Activated CD4-positive, alpha-beta T cell treated with anti-CD3 and anti-CD28 coated beads, Interleukin-2, amount 50 U/mL, for 4 hours (primary cell): Measurements from ENCODE around the gene UFC1.

Source experiments
- DNase-seq, 2 experiments: peaks; one replicate each; pipeline ENCODE4 v3.0.0-alpha.2; 2020

UFC1 gene

DNA sequence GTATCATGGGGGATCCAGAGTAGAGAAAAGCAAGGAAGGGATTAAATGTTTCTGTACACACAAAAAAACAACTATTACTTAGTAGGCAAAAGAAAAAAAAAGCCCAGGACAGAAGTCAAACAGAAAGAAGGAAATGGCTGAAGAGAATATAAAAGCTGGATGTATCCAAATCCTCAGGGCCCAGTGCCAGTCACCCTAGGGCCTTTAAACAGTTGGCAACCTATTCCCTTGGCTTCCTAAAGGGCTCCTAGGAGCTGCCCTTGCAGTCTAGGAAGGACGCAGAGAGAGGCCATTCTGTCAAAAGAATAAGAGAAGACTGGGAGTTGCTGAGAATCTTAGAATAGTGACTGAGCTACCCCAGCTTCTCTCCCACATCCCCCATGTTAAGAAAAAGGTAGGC, 18.6 kb downstream of the UFC1 start:
- DNase-seq: no peak

DNA sequence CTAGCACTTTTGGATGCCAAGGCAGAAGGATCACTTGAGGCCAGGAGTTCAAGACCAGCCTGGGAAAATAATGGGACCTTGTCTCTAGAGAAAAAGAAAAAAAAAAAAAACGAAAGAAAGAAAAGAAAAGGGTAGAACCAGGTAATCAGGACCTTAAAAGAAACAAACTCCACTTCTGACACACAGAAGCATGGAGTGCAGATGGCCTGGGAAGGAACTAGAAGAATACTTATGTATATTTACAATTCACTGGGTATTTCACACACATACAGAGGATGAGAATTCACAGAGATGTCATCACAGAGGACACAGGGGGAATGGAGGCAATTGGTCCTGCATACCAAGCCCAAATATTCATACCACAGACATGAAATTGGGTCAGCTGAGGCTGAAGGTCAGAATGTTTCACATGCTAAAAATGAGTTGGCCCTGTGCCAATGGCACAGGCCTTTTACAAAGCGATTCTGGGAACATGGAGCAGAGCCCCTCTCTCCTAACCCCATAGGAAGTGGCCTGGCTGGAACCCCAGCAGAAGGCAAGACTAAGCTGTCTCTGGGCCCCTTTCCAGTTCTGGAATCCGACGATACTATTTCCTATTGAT, 19.1 kb downstream of the UFC1 start:
- DNase-seq: no peak

DNA sequence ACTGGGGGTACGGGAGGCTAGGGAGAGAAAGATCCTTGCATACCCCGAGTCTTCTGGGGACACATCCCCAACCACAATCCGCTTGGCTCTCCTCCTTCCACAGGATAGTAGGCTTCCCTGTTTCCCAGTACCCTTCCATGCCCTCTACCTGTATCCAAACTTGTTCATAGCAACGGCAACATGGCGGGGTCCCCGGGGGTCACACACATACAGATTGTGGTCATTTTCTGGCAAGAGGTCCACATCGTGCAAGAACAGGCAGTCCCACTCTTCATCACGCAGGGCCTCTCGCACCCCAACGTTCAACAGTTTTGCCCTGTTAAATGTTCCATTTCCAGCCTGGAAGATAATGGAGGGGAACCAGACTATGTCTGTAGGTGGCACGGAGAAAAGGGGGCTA, 19.9 kb downstream of the UFC1 start:
- DNase-seq: no peak

DNA sequence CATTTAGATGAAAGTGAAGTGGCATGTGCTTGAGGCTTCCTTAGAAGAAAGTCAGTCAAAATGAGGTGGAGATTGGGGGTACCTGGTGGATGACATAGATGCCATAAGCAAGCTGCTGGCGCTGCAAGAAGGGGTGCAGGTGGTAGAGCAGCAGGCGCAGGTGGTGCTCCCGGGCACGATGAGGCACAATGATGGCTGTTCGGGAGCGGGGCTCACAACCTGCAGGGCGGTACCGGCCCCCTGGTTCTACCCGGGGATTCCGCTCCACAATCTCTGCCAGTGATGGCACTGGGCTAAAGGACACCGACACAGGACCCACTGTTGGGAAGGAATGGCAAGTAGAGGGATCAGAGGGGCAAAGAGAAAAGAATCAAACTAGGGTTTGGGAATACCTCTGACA, 21.1 kb downstream of the UFC1 start:
- no peak for DNase-seq

DNA sequence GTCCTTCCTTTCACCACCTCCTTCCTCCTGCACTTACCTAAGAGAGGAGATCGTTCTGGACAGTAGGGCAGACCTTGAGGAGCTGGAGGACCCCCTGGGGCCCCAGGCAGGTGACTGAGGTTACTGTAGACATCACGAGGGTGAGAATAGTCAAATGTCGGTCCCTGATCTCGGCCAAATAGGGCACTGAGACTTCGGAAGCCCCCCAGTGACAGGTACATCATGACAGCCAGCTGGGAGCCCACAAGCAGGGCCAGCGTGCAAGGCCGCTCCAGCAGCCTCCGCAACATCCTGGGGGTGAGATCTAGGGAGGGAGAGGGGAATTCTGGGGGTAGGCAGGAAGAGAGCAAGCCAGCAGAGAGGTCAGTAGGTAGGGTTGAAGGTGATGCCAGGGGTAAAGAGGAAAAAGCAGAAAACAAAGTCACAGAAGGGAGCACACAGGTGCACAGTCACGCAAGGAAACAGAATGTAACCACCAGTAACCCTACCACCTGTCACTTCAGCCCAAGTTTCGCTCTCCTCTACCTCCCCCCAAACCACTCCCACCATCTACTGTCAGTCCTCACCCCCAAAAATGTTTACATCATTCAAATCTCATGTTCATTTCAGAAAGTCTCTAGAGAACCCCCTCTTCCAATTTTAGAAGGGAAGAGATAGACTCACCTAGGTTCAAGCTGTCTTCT, 22.1 kb downstream of the UFC1 start:
- no peak for DNase-seq

DNA sequence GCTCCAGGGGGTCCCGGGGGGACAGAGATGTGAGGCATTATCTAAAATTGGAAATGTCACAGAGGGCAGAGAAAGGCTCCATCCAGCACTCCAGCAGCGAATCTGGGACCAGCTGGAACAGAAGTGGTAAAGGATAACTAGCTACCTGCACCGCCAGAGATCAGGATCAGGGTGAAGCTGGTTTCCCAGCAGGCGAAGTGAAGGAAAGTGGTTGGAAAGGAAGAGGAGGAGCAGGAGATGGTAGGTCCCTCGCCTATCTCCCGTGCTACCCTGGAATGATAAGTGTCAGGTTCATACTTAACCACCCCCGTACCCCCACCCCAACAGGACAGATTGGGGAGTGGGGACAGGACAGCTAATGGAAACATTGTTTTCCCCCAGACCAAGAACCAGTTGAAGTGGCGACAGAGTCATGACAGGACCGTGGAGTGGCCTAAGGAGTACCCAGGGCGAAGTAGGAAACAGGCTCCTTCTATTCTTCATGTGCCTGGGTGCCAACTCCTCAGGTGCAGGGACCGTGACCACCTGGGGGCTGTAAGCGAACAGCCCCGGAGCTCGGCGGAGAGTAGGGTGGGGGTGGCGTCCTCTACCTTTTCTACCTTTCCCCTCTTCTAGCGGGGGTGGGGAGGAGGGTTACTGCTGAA, 22.8 kb downstream of the UFC1 start:
- DNase-seq: no peak

DNA sequence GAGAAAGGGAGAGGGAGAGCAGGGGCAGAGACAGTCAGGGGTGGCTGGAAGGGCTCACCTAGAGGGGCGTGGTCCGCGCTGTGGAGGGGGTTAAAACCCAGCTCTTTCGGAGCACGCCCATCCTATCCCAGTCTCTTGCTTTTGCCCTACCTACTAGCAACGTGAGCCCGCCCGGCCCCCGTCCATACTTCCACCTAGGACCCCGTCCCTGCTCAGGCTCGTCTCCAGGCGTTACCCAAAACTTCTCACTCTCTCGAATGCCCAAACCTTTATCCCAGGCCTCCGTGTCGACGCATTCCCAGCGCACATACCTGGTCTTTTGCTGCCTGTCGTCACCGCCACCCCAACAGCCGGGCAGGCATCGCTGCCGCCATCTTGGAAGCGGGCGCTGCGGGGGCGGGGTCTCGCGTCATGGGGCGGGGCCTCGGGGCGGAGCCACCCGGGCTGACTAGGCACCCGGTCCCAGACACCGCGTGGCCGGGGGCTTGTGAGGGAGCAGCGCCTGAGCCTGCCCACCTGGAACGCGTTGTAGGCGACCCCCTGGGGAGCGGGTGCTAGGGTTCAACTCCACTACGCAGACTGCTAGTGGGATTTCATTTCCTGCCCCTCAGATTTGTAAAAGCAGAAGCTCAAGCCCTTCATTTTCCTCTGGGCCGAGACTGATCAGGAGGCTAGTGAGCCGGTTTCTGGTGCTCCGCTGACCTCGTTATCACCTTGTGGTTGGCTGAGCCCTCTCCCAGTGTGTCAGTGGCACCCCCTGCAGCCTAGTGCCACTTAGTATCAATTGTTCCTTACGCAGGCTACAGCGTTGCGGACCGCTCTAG, 23.5 kb downstream of the UFC1 start, which contains the start of gene B4GALT3:
B4GALT3 (minus strand) TSS at position 396 of the 824 bp plus-strand sequence. CDS start 1,447 bp downstream, outside the sequence.
- peak; percentile 95 to 97 for DNase-seq

DNA sequence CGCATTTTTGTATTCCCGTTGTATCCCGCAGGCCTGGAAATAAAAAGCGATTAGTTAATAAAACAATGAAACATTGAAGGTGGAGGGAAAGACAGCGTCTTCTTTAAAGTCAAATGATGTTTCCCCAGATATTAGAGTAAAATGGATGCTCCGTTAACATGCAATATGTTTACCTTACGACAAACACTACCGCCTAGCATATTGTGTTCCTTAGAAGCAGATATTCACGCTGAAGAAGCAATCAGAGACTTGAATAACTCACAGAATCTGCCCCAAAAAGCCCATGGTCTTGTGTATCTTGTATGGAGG, 24.1 kb downstream of the UFC1 start:
- DNase-seq: no peak

DNA sequence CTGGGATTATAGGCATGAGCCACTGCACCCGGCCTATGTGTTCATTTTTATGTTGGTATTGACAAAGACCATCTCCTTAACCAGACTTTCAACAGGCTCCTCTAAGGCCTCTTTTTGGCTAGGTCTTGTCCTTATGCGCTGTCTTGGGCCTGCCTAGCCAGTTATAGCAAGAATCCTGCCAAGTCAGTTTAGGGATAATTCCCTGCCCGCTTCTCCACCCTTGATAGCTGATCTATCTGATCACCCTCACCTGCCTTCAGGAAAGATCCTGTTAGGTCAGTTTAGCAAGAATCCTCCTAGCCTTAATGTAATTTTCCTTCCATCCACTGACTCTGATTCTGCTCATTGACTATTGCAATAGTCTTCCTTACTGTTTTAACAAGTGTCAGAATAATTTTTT, 25.9 kb downstream of the UFC1 start:
- DNase-seq: no peak

DNA sequence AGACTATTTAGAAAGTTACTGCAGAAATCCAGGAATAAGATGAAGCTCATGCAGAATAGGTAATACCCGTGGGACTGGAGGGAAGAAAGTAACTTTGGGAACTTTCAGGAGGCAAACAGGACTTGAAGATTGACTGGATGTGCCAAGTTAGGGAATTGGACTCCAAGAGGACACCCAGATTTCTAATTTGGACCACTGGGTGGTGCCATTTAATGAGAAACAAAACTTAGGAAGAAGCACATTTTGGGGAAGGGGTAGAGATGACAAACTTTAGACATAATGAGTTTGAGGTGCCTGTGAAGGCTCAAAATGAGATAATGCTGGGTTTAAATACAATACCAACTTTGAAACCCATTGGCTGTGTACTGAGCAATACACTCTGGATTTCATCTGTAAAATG, 26.9 kb downstream of the UFC1 start:
- no peak for DNase-seq

DNA sequence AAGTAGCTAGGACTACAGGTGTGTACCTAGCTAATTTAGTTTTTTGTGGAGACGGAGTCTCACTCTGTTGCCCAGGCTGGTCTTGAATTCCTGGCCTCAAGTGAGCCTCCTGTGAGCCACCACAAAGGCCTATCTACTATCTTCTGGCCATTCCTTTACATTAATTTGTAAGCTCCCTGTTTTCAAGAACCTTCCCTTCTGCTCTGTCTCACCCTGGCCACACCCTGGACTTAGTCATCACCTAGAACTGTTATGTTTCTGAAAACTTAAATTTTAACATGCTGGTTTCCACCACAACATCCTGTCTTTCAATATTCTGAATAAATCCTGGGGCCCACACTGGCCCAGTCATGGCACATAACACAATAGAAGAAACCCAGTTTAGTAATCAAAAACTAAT, 28.4 kb downstream of the UFC1 start:
- DNase-seq: peak; percentile 53 to 54

DNA sequence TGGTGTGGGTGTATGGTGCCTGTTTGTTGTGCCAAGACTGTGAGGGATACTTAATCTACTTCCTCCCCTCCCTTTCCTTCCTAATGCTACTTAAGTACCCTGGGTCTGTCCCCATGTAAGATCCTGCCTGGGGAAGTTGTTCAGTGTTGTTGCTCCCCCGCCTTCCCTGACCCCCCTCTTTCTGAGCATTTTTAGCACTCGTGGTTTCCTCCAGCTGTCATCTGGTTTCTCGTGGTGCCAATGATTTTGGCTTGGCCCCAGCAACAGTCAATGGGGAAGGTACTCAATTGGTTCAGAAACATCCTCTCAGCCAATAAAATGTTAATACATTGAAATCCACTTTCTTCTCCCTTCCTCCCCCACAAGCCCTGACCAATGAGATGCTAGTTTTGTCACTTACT, 31.5 kb downstream of the UFC1 start:
- DNase-seq: peak; percentile 52 to 60

DNA sequence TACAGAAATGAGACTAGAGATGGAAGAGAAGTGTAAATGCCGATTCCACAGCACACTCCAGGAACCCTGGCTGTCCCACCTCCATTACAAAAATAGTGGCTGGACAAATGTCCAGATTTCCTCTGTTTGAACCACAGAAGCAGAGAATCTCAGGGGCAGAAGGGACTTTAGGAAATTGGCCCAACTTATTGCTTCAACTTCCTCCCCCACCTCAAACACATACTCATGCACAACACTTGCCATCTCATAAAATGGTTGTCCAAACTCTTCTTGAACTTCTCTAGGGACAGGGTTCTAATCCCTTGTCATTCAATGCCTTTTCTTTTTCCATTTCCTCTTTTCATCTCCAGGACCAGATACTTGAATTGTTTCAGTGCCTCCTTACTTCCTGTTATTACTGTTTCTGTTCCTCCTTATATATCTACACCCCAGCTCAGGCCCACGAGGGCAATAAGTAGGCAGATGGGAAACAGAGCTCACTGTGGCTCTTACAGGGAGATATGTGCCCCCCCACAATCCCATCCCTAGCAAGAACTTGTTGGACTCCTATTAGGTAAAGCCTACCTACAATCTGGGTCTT, 32.0 kb downstream of the UFC1 start:
- DNase-seq: no peak

DNA sequence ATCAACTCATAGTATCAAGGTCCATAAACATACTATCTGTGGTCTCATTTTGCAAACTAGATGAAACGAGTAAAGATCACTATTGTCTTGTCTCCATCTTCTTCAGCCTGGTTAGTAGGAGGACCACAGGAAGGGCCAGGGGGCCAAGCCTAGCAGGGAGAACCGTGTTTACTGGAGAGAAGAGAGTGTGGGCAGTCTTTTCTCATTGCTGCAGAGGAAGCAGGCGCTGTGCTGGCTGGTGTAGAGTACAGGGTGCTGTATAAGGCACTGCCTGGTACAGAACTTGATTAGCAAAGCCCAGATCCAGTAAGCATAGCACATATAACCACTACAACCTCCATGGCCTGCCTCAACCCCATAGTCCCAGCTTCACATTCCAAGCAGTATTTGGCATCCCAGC, 33.5 kb downstream of the UFC1 start:
- DNase-seq: no peak

DNA sequence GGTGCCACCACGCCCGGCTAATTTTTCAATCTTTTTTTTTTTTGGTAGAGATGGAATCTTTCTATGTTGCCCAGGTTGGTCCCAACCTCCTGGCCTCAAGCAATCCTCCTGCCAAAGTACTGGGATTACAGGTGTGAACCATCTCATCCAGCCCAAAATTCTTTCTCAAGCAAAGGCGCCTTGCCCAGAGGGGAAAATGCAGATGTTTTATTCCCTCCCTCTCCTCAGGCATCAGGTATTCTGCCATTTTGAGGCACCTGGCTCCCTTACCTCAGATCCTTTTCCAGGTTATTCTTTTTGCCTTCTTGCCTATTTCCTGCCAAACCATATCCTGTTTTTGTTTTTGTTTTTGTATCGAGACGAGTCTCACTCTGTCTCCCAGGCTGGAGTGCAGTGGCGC, 34.6 kb downstream of the UFC1 start:
- no peak for DNase-seq

DNA sequence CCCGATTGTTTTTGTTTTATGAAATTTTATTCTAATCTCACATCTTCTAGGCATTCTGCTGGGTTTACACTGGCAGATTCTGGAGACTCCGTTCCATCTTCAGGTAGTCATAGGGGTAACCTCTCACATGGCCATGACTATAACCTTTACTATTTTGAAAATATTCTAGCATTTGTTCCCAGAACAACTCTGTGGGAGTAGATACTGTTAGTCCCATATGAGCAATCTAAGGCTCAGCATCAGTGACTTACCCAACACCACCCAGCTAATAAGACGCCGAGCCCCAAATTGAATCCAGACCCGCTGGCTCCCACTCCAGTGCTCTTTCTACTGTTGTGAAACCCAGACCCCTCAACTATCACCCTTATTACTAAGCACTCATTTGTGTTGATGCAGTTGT, 35.3 kb downstream of the UFC1 start:
- no peak for DNase-seq

DNA sequence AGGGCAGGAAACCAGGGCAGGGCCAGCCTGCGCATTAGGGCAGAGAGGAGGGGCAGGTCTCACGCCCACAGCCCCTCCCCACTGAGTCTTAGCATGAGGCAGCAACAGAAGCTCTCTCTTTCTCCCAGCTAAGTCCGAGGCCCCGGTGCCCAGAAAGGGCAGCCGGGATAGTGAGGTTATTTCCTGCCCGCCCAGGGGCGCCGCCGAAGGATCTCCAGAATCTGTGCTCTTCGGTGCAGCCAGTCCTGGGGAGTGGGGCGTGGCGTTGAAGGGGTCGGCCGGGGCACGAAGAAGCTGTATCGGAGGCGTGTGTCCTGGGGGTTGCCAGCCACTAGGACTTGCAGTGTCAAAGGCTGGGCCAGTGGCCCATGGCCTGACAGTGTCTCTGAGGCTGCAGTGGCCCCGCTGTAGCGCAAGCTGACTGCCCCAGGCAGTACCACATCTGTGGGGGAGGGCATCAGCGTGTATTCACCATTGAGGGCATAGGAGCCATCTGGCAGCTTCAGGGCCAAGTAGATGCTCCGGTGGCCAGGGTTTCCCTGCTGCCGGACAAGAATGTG, 37.3 kb downstream of the UFC1 start:
- no peak for DNase-seq

DNA sequence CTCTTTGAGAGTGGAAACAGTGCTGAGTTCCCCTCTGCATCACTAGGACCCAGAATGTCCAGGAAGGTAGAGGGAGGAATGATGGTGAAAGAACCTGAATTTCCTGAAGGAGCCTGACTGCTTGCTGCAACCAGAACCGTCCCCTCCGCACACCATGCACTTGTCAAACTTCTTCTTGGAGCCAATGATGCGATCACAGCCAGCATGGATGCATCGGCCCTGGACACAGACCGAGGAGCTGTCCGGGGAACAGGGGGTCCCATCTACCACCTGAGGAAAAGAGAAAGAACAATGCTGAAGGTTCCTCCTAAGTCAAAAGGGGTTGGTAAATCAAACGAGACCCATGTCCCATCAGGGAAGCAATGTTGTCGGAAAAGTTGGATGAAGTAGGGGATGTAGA, 38.2 kb downstream of the UFC1 start:
- DNase-seq: no peak

DNA sequence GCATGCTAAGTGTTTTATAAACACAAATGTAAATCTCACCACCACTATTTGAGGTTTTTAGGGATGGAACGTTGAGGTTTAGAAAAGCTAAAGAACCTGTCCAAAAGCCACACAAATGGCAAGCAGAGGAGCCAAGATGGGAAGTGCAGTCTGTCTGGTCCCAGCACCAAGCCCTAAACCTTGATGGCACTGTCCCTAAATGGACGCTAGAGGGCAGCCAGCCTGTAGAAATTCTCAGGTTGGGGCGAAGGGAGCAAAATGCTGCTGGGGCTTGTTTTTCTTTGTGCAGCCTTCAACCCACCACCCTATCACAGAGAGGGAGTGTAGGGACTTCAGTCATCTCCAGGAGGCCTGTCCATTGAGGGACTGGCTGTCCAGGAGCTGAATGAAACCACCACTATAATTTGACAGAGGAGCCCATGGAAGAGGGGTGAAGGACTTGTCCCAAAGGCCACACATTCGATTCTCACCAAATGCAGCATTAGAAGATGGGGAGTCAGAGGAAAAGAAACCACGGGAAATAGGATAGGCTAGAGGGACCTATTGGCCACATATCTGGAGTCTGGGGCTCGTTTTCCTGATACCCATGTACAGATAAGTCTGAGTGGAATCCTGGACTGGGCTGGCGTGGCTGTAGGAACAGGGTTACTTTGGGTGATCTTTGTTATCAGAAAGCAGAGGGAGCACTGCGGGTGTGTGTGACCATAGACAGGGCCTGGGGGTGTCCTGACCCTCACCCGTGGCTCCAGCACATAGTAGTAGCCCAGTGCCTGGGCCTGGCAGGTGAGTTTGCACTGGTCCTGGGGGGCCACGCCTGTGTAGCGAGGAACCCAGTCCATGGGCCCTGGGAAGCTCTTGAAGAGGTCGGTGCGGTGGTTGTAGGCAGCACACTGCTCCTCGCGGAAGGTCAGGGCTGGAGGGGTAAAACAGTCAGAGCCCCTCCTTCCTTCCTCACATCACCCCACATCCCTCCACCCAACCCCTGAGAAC, 39.0 kb downstream of the UFC1 start:
- DNase-seq: peak; percentile 53 to 58

DNA sequence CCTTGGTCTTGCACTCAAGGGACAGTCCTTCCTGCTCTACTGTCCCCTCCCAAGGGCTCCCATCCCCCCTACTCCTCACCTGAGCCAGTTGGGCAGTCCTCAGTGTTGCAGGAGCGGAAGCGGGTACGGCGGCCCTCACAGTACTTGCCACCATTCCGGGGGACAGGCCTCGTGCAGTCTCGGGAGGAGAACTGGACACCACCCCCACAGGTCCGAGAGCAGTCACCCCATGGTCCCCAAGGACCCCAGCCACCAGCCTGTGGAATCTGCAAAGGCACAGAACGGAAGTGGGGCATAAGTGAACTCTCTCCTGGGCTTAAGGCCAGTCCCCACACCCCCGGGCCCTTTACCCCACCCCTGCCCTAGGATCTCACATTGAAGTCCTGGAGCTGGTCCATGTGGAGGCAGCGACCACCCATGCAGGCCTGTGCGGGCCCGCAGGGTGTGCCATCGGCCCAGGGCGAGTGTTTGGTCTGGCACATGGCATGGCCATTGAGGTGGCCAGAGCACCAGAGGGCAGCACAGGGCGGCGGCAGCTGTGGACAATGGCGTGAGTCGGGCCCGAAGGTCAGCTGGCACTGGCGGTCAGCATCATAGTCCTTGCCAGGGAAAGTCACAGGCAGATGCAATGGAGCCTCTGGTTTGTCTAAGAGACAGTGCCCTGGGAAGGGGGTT, 39.9 kb downstream of the UFC1 start:
- no peak for DNase-seq

DNA sequence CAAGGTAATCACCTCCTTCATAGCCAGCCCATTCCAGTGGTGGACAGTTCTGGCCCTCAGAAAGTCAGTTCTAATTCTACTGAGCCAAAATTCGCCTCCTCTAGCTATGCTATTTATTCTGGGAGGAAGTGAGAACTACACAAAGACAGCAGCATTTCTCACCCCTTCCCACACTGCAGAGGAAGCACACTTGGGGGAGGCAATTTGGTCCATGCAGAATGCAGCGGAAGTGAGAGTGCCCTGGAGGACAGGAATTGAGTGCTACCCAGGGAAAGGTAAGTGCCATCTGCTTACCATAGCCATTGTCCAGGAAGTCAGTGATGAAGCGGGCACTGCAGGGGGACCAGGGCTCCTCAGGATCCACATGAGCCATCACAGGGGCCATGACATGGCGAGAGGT, 41.4 kb downstream of the UFC1 start:
- no peak for DNase-seq
